Inferior parietal cortex (tissue), 1 donor: ENCODE results near the gene HEMGN.
A peak's percentile ranks its signal among the peaks of the same experiment; 100 is the strongest.
"Not testable (repeated sequence)": the region's sequence is repeated elsewhere in the genome, so short reads cannot be mapped to it uniquely, and the experiment has no call there.

Experiments
- DNase-seq: peaks from one replicate; pipeline ENCODE4 v3.0.0-alpha.2; 2016; ENCODE audit errors: extremely low spot score

Gene HEMGN

GRCh38 chr9:97938081-97938644 lies at the start of gene HEMGN:
HEMGN (minus strand) TSS chr9:97938172; CDS start chr9:97938136, 36 bp downstream.
- DNase-seq = no peak

DNA sequence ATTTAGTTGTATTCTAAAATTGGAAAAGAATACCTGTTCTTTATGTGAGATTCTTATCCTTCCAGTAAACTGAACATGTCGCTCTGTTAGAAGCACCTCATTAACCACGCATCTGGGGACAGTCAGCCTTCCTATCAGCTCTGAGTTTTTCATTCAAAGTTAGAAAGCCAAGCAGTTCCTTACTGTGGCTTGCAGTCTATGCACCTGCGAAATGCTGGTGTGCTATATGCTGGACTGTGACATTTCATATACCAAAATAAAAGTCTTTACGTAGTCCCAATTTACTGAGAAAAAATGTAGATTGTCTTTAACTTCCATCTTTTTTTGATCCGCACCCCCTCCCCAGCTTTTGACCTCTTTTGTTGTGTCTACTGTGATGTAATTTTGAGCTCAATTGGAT lies 49.5 kb upstream of the HEMGN start:
- no peak for DNase-seq

GRCh38 chr9:97985058-97985861 lies 47.3 kb upstream of the HEMGN start:
- DNase-seq = no peak

DNA sequence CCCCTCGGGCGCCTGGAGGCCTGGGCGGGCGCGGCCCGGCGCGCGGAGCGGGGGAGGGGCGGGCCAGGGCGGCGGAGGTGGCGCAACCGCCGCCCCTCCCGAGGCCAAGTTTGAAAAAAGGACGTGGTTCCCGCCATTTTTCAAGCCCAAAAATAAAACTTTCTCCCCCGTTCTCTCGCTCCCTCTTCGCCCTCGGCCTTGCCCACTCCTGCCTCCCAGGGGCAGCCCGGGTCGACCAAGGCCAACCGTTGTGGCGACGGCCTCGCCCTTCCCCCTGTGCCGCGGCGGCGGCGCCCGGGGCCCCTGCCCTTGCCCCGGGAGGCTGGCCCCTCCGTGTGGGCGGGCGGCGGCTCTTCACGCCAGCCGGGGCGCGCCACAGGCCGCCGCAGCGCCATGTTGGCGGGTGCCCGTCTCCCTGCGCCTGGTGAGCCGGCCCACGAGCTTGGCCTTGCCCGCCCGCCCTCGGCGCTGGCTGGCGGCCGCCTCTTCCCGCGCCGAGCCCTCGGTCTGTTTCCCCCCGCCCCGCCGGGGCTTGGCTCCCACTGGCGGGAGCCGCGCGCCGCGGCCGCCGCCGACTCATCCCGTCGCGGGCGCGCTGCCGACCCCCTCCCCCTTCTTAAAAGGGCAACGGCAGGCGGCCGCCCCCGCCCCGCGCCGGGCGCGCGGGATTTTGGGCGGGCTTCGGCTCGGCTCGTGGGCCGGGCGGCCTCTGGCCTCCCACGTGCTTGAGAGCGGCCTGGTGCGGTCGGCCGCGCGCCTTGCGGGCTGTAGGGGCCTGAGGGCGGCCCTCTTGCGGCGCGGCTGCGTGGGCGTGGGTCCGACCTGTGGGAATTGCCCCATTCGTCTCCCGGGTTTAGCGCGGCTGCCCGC lies 46.5 kb upstream of the HEMGN start:
- peak; percentile 67 for DNase-seq

GRCh38 chr9:97983589-97984187 lies 45.7 kb upstream of the HEMGN start:
- peak; percentile 63 for DNase-seq

DNA sequence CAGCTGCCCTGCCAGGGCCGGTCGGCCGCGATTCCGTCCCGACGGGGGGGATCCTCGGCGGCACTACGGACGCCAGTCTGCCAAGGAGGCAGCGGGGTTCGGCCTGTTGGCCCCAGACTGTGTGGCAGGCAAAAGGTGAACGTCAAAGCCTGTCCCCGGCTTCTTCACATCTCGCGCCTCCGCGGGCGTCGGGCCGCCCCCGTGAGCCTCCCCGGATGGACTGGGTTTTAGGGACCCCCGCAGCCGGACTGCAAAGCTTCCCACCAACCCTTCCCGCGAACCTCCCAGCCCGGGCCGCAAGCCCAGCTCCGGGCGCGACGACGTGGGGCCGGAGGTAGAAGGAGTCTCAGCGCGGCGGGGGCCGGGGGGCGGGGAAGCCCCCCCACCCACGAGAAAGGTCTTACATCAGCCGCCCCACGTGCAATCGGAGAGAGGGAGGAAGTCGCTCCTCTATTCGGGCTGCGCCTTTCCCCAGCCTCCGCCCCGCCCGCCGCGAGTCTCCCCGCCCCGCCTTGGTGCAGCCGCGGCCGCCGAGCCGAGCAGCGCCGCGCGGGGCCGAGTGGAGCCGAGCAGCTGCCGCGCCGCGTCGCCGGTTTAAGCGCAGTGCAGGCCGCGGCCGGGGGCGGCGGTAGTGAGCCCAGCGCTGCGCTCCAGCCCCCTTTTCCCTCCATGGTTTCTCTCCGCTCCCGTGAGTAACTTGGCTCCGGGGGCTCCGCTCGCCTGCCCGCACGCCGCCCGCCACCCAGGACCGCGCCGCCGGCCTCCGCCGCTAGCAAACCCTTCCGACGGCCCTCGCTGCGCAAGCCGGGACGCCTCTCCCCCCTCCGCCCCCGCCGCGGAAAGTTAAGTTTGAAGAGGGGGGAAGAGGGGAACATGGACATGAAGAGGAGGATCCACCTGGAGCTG lies 45.0 kb upstream of the HEMGN start, which contains the start of gene ANP32B:
ANP32B (plus strand) TSS at position 659 of the 906 bp plus-strand sequence; CDS start at position 874, 215 bp downstream.
- peak; percentile 82 for DNase-seq

GRCh38 chr9:97981846-97982682 lies 44.1 kb upstream of the HEMGN start:
- DNase-seq = no peak

DNA sequence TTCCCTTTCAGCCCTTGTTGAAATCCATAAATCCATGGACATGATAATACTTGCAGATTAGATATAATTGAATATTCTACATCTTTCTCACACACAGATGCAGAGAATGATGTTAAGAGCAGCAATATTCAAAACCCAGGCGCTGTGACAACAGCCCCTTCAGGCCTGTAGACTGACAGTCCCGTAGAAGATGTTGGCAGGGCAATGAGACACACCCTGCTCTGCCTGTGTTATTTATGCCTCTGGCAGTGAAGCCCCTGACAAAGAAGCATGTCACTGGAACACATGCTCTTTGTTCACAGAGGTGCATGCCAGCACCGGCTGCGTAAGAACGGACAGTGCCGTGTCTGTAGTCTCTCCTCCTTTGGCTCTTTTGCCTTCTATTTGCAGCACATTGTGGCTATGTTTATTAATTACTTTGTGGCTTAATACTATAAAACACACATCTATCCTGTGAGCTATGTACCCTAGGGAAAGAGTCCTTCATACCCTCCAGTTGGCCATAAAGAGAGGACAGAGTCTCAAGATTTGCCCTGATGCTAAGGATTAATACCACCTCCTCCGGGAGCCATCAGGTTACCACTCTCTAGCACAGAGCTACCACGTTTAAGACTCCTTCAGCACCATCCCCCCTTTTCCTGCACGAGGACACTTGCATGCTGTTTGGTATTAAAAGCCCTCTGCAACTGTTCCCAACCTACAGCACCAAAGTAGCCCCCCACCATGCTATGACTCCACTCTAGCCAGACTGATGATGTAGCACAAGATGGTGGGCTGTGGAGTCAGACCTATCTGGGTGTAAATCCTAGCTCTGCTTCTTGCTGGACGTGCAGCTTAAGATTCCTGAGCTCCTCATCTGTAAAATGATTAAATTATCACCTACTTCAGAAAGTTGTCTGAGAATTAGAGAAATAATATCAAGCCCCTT lies 43.2 kb upstream of the HEMGN start:
- peak; percentile 66 for DNase-seq

DNA sequence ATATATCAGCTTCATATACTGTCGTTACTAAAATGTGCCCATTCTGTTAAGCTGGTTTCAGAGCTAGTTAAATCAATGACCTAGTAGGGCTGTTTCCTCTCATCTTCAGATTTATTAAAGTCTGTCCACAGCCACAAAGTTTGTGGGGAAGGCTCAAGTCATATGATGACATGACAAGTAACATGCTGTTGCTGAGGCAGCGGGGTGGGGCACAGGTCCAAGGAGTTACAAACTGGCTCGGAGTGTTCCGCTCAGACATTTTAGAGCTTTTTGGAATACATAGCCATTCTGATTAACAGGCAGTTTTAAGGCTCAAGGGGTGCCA lies 42.5 kb upstream of the HEMGN start:
- no peak for DNase-seq

DNA sequence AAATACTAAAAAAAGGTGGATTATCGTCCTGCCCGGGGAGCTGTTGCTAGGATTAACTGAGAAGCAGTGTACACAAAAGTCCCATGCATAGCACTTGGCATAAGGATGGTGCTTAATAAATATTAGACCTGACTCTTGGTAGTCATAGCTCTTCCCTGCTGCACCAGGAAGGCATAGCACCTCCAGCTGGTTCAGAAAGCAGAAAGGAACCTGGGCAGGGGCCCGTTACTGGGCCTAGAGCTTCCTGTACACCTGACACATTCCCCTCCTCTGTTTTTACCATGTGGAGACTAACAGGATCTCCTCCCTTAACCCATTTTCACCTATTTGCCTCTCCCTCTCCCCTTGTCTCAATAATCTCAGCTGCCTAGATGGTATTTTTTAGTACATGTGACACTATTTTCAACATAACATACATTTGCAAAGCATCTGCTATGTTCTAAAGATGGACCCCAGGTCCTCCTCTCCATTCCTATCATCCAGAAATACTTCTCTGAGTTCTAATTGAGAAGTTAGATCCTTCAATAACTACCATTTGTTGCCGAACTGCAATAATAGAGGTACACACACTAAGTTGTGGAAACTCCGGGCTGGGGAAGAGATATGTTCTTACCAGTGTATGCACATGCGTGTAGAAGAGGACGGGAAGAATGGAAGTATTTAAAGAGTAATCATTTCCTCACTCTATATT lies 42.0 kb upstream of the HEMGN start:
- no peak for DNase-seq

- DNase-seq = no peak
Measured at GRCh38 chr9:97978371-97979130, 40.6 kb upstream of the HEMGN start.

DNA sequence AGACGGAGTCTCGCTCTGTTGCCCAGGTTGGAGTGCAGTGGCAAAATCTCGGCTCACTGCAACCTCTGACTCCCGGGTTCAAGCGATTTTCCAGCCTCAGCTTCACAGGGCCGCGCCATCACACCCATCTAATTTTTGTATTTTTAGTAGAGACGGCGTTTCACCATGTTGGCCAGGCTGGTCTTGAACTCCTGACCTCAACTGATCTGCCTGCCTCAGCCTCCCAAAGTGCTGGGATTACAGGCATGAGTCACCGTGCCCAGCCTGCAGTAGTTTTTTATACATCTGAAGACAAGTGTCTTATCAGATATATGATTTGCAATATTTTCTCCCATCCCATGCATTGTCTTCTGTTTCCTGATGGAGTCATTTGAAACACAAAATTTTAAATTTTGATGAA lies 38.7 kb upstream of the HEMGN start:
- DNase-seq = not testable (repeated sequence)

- DNase-seq = no peak
Measured at GRCh38 chr9:97975376-97975775, 37.4 kb upstream of the HEMGN start.

GRCh38 chr9:97972753-97973152 lies 34.8 kb upstream of the HEMGN start:
- DNase-seq = no peak

- no peak for DNase-seq
Measured at GRCh38 chr9:97970165-97970564, 32.2 kb upstream of the HEMGN start.

DNA sequence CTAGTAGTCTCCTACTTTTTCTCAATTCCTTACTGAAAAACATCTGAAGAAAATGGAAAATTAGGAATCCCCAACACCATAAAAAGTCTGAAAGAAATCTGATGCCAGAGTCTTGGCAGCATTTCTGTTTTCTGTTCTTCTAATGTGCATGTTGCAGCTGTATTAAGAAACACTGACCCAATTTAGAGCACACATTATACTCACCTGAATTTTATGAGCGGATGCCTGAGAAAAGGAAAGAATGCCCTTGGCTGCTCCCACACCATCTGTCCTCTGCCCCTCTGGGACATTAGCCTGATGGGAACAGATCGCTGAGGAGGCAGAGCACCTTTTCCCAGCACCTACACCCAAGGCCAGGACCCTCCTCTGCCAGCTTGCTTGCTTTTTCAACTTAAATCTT lies 31.0 kb upstream of the HEMGN start:
- DNase-seq = no peak

GRCh38 chr9:97966493-97966892 lies 28.5 kb upstream of the HEMGN start:
- no peak for DNase-seq

DNA sequence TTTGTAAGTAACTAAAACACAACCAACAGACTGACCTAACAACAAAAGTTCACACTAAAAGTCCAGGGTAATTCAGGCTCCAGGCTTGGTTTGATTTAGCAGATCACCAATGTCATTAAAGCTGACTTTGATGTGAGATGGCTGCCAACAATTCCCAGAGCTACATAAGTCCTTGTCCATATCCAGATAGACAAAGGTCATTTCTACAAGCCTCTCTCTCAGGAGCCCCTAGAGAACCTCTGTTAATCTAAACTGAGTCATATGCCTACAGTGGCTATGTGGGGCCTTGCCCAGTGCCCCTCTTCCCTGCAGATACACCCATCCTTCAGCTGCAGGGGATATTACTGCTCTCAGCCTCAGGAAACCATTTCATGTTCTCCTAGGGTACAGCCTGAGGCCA lies 26.9 kb upstream of the HEMGN start:
- no peak for DNase-seq
